Trophoblast cell (in vitro differentiated cells and primary cell): ENCODE results near the gene ITPRIPL2. TPM values are rescaled to one million over a fixed set of nuclear protein-coding genes. Genes with fewer than 3 reads are reported as not detected.
A peak's percentile ranks its signal among the peaks of the same experiment; 100 is the strongest.

Experiments
- DNase-seq, 2 donors: peaks; one replicate each; pipeline ENCODE4 v3.0.0-alpha.2; 2016
- H2AFZ ChIP-seq: 2 replicates; pipeline ENCODE4 v1.6.1; 2013; ENCODE audit warnings: low read length, moderate library complexity, mild to moderate bottlenecking; ENCODE audit not compliant: insufficient read depth, poor library complexity
- H2AK5ac ChIP-seq: 2 replicates; pipeline ENCODE4 v1.6.1; 2013; ENCODE audit warnings: mild to moderate bottlenecking, low read length
- H2BK120ac ChIP-seq: 2 replicates; pipeline ENCODE4 v1.6.1; 2013; ENCODE audit warnings: low read length, mild to moderate bottlenecking, moderate library complexity; ENCODE audit not compliant: insufficient read depth, poor library complexity
- H2BK12ac ChIP-seq: 2 replicates; pipeline ENCODE4 v1.6.1; 2013; ENCODE audit warnings: mild to moderate bottlenecking, low read length, moderate library complexity
- H2BK5ac ChIP-seq: 2 replicates; pipeline ENCODE4 v1.6.1; 2013; ENCODE audit warnings: low read length, low read depth, moderate library complexity, mild to moderate bottlenecking; ENCODE audit not compliant: poor library complexity
- H3K14ac ChIP-seq: 2 replicates; pipeline ENCODE4 v1.6.1; 2013; ENCODE audit warnings: mild to moderate bottlenecking, low read length
- H3K18ac ChIP-seq: 2 replicates; pipeline ENCODE4 v1.6.1; 2013; ENCODE audit warnings: mild to moderate bottlenecking, low read length
- H3K23ac ChIP-seq: 2 replicates; pipeline ENCODE4 v1.6.1; 2013; ENCODE audit warnings: low read length
- H3K27ac ChIP-seq: 2 replicates; pipeline ENCODE4 v1.5.1; 2013; ENCODE audit warnings: low read depth, mild to moderate bottlenecking, inconsistent platforms, low read length, moderate library complexity
- H3K27me3 ChIP-seq: 2 replicates; pipeline ENCODE4 v1.6.1; 2013; ENCODE audit warnings: inconsistent platforms, mild to moderate bottlenecking, low read length, moderate library complexity; ENCODE audit not compliant: insufficient read depth
- H3K36me3 ChIP-seq, 2 experiments: 1 replicate in 1 of 2; 2 replicates in 1 of 2; pipeline ENCODE4 v1.6.1; 2013; ENCODE audit warnings: low read length in 2 of 2, mild to moderate bottlenecking in 2 of 2, moderate library complexity in 1 of 2; ENCODE audit not compliant: insufficient read depth in 2 of 2, control insufficient read depth in 1 of 2
- H3K4ac ChIP-seq: 2 replicates; pipeline ENCODE4 v1.6.1; 2013; ENCODE audit warnings: low read depth, mild to moderate bottlenecking, low read length, moderate library complexity
- H3K4me1 ChIP-seq, 2 experiments: 1 replicate in 1 of 2; 2 replicates in 1 of 2; pipeline ENCODE4 v1.6.1; 2013; ENCODE audit warnings: low read length in 2 of 2, mild to moderate bottlenecking in 2 of 2, moderate library complexity in 1 of 2; ENCODE audit not compliant: insufficient read depth in 2 of 2, control insufficient read depth in 1 of 2
- H3K4me2 ChIP-seq: 2 replicates; pipeline ENCODE4 v1.6.1; 2013; ENCODE audit warnings: inconsistent platforms, mild to moderate bottlenecking, low read length, moderate library complexity
- H3K4me3 ChIP-seq: 2 replicates; pipeline ENCODE4 v1.5.1; 2013; ENCODE audit warnings: mild to moderate bottlenecking, low read depth, low read length, inconsistent platforms
- H3K79me1 ChIP-seq: one replicate; pipeline ENCODE4 v1.6.1; 2013; ENCODE audit warnings: low read length
- H3K79me2 ChIP-seq: 2 replicates; pipeline ENCODE4 v1.6.1; 2013; ENCODE audit warnings: low read length, mild to moderate bottlenecking; ENCODE audit not compliant: control insufficient read depth, insufficient read depth, poor library complexity
- H3K9ac ChIP-seq: 2 replicates; pipeline ENCODE4 v1.6.1; 2013; ENCODE audit warnings: mild to moderate bottlenecking, low read length
- H3K9me3 ChIP-seq: 2 replicates; pipeline ENCODE4 v1.6.1; 2013; ENCODE audit warnings: low read depth, mild to moderate bottlenecking, control low read depth, inconsistent platforms, low read length; ENCODE audit not compliant: insufficient read depth
- H4K12ac ChIP-seq: 2 replicates; pipeline ENCODE4 v1.6.1; 2013; ENCODE audit warnings: low read depth, mild to moderate bottlenecking, low read length, moderate library complexity
- H4K8ac ChIP-seq: 2 replicates; pipeline ENCODE4 v1.6.1; 2013; ENCODE audit warnings: low read depth, mild to moderate bottlenecking, low read length, moderate library complexity
- H4K91ac ChIP-seq: one replicate; pipeline ENCODE4 v1.6.1; 2013; ENCODE audit warnings: low read depth, mild to moderate bottlenecking, low read length, moderate library complexity
- WGBS: extraction: QIAGEN DNeasy Blood & Tissue Kit; methylation state at CpG from one replicate; pipeline ENCODE4 v1.1.7; 2013; ENCODE audit warnings: missing lambda C conversion rate; ENCODE audit not compliant: insufficient read length, insufficient coverage; ENCODE audit errors: extremely low coverage; 5-methylcytosine and 5-hydroxymethylcytosine counted together
- polyA plus RNA-seq: library from polyadenylated mRNA; stranded (reverse); fragments of 200-250 nt; gene quantifications from 2 replicates; pipeline ENCODE4 v1.2.3, GENCODE V29; 2013

The ITPRIPL2 gene
- 12.7 and 13.3 TPM in 2 replicates for polyA plus RNA-seq

GRCh38 chr16:19113577-19114358 lies at the start of gene ITPRIPL2:
Gene ITPRIPL2 (plus strand): TSS chr16:19113964. CDS start chr16:19114462, 498 bp downstream.
- Histone ChIP-seq H3K36me3 (peaks cover 10 to 13% of the 10 kb centered on the region in 2 experiments), H3K4me1 (peaks cover 26 to 29% of the 10 kb centered on the region in 2 experiments), H3K27ac (peak within 1 kb of the TSS; percentile 77), H3K18ac (peak within 1 kb of the TSS; percentile 100), H3K23ac (no peak within 1 kb of the TSS), H3K79me2 (peaks cover 20% of the 10 kb centered on the region), H2BK120ac (peak within 1 kb of the TSS; percentile 89), H2AK5ac (peak within 1 kb of the TSS; percentile 67), H3K27me3 (no peaks in the 10 kb centered on the region), H3K14ac (peak within 1 kb of the TSS; percentile 97), H2BK5ac (peak within 1 kb of the TSS; percentile 92), H3K79me1 (peaks cover 15% of the 10 kb centered on the region), H4K12ac (peak within 1 kb of the TSS; percentile 39), H2BK12ac (peak within 1 kb of the TSS; percentile 84), H3K4ac (peak within 1 kb of the TSS; percentile 66), H4K8ac (peak within 1 kb of the TSS; percentile 93), H3K9ac (peak within 1 kb of the TSS; percentile 87), H3K4me3 (peak within 1 kb of the TSS; percentile 71), H3K9me3 (peaks cover 3% of the 10 kb centered on the region), H4K91ac (peak within 1 kb of the TSS; percentile 89), H3K4me2 (peak within 1 kb of the TSS; percentile 87), H2AFZ (peak within 1 kb of the TSS; percentile 98)
- peak; percentile 82 to 86 for DNase-seq
- no CpG with 5 or more reads among the region's 74 CpGs for WGBS

- H3K79me1 ChIP-seq: peaks cover 4% of the 10 kb centered on the region
- H3K9me3 ChIP-seq: no peaks in the 10 kb centered on the region
- H2AFZ ChIP-seq: no peak overlapping the region
- H3K4ac ChIP-seq: no peak overlapping the region
- H3K4me2 ChIP-seq: peak overlapping the region; percentile 42
- H3K4me1 ChIP-seq: peaks cover 0 to 2% of the 10 kb centered on the region in 2 experiments
- H3K23ac ChIP-seq: no peak overlapping the region
- no peaks in the 10 kb centered on the region for H3K79me2 ChIP-seq
- no peak overlapping the region for H2BK120ac ChIP-seq
- no peak overlapping the region for H3K14ac ChIP-seq
- H4K91ac ChIP-seq: no peak overlapping the region
- H4K8ac ChIP-seq: peak overlapping the region; percentile 93
- H3K9ac ChIP-seq: no peak overlapping the region
- no CpG with 5 or more reads among the region's 9 CpGs for WGBS
- H2BK12ac ChIP-seq: no peak overlapping the region
- H4K12ac ChIP-seq: no peak overlapping the region
- no peak overlapping the region for H3K18ac ChIP-seq
- H2BK5ac ChIP-seq: no peak overlapping the region
- no peaks in the 10 kb centered on the region for H3K27me3 ChIP-seq
- H3K36me3 ChIP-seq: peaks cover 0 to 2% of the 10 kb centered on the region in 2 experiments
- H3K4me3 ChIP-seq: no peak overlapping the region
- no peak overlapping the region for H2AK5ac ChIP-seq
- DNase-seq: no peak
- no peak overlapping the region for H3K27ac ChIP-seq
These were observed 46.8 kb upstream of the ITPRIPL2 start for GRCh38 chr16:19066988-19067348.

GRCh38 chr16:19067349-19068236 lies 46.2 kb upstream of the ITPRIPL2 start, which contains the start of gene COQ7:
Gene COQ7 (plus strand): TSS chr16:19067614. CDS start chr16:19067665, 51 bp downstream.
- WGBS: no CpG with 5 or more reads among the region's 68 CpGs
- peak within 1 kb of the TSS; percentile 57 for H3K14ac ChIP-seq
- peak within 1 kb of the TSS; percentile 83 for H4K91ac ChIP-seq
- H3K4me1 ChIP-seq: peaks cover 0 to 2% of the 10 kb centered on the region in 2 experiments
- no peaks in the 10 kb centered on the region for H3K9me3 ChIP-seq
- no peak within 1 kb of the TSS for H2AK5ac ChIP-seq
- no peak within 1 kb of the TSS for H3K23ac ChIP-seq
- H2BK5ac ChIP-seq: peak within 1 kb of the TSS; percentile 99
- H3K79me2 ChIP-seq: no peaks in the 10 kb centered on the region
- peak within 1 kb of the TSS; percentile 44 for H3K4ac ChIP-seq
- peak within 1 kb of the TSS; percentile 20 for H3K18ac ChIP-seq
- peak within 1 kb of the TSS; percentile 83 for H3K4me3 ChIP-seq
- peak within 1 kb of the TSS; percentile 93 for H4K8ac ChIP-seq
- peaks cover 0 to 1% of the 10 kb centered on the region in 2 experiments for H3K36me3 ChIP-seq
- H2BK120ac ChIP-seq: peak within 1 kb of the TSS; percentile 66
- H3K27ac ChIP-seq: peak within 1 kb of the TSS; percentile 91
- H3K9ac ChIP-seq: peak within 1 kb of the TSS; percentile 97
- no peak within 1 kb of the TSS for H2BK12ac ChIP-seq
- no peaks in the 10 kb centered on the region for H3K27me3 ChIP-seq
- H3K79me1 ChIP-seq: peaks cover 4% of the 10 kb centered on the region
- peak within 1 kb of the TSS; percentile 94 for H3K4me2 ChIP-seq
- peak within 1 kb of the TSS; percentile 58 for H2AFZ ChIP-seq
- peak; percentile 99 to 100 for DNase-seq
- H4K12ac ChIP-seq: peak within 1 kb of the TSS; percentile 7

- DNase-seq: no peak
- Histone ChIP-seq H3K36me3 (peaks cover 0 to 3% of the 10 kb centered on the region in 2 experiments), H4K8ac (peak overlapping the region; percentile 92), H3K14ac (no peak overlapping the region), H3K9me3 (no peaks in the 10 kb centered on the region), H2AK5ac (no peak overlapping the region), H3K4me2 (peak overlapping the region; percentile 94), H3K4ac (no peak overlapping the region), H4K91ac (peak overlapping the region; percentile 21), H3K27me3 (no peaks in the 10 kb centered on the region), H4K12ac (no peak overlapping the region), H3K27ac (no peak overlapping the region), H3K4me3 (peak overlapping the region; percentile 83), H3K23ac (no peak overlapping the region), H2AFZ (peak overlapping the region; percentile 58), H3K18ac (no peak overlapping the region), H3K79me1 (peaks cover 4% of the 10 kb centered on the region), H2BK5ac (no peak overlapping the region), H2BK12ac (no peak overlapping the region), H3K79me2 (no peaks in the 10 kb centered on the region), H3K9ac (peak overlapping the region; percentile 2), H3K4me1 (peaks cover 0 to 2% of the 10 kb centered on the region in 2 experiments), H2BK120ac (no peak overlapping the region)
- WGBS: no CpG with 5 or more reads among the region's 19 CpGs
These were observed 45.4 kb upstream of the ITPRIPL2 start for GRCh38 chr16:19068237-19068815.
